NCI-H82 treated with DMSO at 0.1 percent for 48 hours (cell line): ENCODE measurements around the gene CHP2.
A peak's percentile ranks its signal among the peaks of the same experiment; 100 is the strongest.
"Not testable (repeated sequence)": the region's sequence is repeated elsewhere in the genome, so short reads cannot be mapped to it uniquely, and the experiment has no call there.

Experiments
- DNase-seq: peaks from one replicate; lab custom pipeline; 2025; ENCODE audit not compliant: unreplicated experiment; lab: John Stamatoyannopoulos, UW

Gene CHP2

DNA sequence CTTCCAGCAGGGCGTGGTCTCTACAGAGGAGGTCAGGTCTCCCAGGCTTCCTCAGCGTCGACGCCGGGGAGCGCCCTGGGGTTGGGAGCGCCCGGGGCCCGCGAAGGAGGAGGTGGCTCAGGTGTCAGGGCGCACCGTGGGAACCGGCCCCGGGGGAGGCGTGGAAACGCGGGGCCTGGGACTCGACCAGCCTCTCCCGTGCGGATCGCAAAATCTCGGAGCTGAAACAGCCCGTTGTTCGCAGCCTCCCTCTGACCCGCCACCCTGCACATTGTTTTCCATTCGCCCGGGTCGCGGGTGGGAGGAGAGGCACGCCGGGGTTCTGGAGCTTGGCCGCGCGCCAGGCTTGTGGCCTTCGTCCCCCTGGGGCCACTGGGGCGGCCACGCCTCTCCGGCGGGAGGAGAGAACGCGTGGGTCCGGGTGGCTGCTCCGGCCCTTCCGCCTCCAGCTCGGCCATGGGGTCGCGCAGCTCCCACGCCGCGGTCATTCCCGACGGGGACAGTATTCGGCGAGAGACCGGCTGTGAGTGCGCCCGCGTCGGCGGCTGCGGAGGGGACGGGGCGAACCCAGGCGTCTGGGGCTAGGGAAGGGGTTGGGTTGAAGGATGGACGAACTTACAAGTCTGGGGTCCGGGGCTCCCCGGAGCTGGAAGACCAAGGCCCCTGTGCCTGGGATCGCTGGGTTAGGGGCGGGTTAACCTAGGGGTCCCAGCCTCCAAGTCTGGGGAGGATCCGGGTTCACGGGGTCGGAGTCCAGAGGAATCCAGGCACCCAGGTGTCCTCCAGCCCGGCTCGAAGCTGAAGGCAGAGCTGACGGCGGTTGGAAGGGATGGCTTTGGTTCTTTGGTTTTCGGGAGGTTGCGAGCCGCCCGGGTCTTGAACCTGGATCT is at the start of gene CHP2:
Gene CHP2, plus strand, starts transcription at position 433 of the 890 bp plus-strand sequence. Its CDS starts 24 bp downstream, at position 457.
- DNase-seq: no peak

DNA sequence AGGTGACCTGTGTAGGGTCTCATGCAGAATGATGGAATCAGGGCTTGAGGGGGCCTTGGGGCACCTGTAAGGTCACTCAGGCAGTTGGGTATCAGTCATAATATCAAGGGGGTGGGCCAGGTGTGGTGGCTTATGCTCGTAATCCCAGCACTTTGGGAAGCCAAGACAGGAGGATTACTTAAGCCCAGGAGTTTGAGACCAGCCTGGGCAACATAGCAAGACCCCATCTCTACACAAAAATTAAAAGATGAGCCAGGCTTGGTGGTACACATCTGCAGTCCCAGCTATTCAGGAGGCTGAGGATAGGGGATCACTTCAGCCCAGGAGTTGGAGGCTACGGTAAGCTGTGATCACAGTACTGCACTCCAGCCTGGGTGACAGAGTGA is 49.3 kb upstream of the CHP2 start:
- no peak for DNase-seq

DNA sequence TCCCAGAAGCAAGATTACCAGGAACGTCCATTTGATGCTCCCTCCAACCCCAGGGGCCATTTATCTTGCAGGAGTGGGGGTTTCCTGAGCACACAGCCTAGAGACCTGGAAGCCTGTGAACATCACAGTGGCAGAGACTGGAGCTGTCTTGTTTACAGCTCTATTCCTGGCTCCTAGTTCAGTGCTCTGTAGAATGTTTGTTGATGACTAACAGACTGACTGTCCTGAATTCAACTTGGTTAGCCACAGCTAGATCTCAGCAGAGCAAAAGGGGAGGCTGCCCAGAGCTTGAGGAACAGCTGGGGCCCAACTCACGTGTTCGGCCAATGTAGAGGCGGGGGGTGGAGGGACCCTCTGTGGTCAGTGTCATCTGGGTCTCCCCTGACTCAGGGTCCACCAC is 48.4 kb upstream of the CHP2 start:
- no peak for DNase-seq

DNA sequence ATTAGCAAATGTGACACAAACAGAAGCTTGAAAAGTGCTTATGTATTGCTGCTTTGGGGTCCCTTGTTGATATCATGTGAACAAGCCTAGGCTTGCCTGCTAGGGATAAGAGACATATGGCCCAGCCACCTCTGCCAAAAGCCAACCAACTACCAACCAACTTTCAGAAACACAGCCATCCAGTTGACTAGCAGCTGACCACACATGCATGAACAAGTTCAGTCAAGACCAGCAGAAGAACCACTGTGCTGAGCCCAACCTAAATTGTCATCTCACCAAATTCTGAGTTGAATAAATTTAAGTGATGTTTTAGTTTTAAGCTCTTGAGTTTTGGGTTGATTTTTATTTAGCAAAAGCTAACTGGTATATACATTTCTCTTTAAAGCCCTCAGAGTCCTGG is 45.3 kb upstream of the CHP2 start:
- no peak for DNase-seq

DNA sequence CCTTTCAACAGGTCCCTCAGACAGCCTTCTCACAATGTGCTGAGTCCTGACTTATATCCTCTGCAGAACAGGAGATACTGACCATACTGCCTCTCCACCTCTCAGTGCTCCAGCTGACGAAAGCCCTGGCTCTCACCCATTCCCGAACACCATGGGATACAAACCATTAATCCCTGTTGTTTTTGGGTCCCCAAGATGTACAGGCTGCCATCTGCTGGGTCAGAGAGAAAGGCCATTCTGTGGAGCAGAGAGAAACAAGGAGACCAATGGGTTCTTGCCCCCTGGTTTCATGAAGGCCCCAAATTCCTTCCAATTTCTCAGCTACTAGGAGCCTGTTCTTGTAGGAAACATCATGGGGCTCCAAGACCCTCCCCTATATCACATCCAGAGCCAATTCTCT is 44.8 kb upstream of the CHP2 start:
- DNase-seq: no peak

DNA sequence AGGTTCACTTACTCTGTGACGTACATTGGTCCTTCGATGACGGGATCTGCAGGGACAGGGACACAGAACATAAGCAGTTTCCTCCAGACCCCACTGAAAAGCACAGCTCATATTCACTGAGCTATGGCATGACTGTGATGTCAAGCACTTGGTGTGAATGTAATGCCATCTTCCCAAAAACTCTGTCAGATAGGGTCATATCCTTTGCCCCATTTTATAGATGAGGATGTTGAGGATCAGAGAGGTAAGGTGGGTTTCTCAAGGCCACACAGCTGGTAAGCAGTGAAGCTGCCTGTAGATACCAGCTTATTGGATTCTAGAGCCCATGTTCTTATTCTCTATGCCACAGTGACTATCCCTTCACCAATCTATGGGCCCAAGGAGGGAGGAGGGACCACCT is 44.3 kb upstream of the CHP2 start:
- DNase-seq: no peak

DNA sequence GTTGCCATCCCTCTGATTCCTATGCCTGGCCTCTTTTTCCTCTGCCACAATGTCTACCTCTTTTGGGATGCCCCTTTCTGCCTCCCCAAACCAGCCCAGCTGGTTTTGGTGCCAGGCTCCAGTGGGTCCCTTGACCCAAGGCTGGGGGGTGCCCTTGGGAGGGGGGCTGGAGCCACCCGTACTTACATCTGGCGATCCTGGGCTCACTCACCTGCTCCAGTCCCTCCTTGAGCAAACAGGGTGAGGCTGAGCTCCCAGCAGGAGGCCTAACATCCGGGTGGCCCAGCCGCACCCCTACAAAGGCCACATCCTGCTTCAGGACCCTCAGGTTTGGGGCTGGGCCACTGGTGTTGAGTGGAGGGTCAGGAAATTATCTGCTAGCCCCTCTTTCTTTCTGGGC is 43.0 kb upstream of the CHP2 start:
- DNase-seq: no peak

DNA sequence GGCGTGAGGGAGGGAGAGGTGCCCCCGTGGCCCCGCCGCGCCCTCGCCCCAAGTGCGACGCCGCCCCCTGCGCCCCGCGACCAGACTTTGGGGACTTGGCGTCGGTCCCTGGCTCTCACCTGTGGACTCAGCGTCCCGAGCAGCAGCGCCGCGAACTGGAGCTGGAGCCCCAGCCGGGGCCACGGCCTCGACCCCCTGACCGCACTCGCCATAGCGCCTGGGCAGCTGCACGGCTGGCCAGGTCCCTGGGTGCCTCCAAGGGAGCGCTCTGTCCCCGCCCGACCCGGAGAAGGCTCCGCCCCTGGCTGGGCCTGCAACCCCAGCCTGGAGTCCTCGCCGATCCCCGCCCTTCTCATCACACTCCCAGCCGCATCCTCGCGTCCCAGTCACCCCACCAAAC is 41.9 kb upstream of the CHP2 start, which contains the start of gene ERN2:
Gene ERN2, minus strand, starts transcription at position 247 of the 400 bp plus-strand sequence. Its CDS starts 35 bp downstream, at position 212.
- DNase-seq: no peak

DNA sequence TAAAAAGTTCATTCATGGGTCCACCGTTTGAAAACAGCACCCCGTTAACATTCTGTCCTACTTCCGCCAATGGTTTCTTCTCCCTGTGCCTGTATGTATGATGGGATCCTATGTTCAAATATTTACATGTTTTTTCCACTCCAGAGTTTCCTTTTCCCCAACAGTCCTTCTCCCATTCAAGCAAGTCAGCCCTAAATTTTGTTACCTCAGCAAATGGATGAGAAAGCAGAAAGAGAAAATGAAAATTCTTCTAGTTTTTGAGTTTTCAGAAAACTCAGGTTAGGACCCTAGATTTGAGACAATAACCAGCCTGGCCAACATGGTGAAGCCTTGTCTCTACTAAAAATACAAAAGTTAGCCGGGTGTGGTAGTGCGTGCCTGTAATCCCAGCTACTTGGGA is 38.3 kb upstream of the CHP2 start:
- no peak for DNase-seq

DNA sequence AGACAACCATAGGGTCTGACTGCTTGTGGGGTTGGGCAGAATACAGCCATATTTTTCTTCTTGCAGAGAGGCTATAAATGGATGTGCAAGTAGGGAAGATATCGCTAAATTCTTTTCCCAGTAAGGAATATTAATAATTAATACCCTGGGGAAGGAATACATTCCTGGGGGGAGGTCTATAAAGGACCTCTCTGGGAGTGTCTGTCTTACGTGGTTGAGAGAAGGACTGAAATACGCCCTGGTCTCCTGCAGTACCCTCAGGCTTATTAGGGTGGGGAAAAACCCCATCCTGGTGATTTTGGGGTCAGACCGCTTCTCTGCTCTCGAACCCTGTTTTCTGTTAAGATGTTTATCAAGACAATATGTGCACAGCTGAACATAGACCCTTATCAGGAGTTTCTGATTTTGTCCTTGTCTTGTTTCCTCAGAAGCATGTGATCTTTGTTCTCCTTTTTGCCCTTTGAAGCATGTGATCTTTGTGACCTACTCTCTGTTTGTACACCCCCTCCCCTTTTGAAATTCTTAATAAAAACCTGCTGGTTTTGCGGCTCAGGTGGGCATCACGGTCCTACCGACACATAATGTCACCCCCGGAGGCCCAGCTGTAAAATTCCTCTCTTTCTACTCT is 32.1 kb upstream of the CHP2 start:
- not testable (repeated sequence) for DNase-seq

DNA sequence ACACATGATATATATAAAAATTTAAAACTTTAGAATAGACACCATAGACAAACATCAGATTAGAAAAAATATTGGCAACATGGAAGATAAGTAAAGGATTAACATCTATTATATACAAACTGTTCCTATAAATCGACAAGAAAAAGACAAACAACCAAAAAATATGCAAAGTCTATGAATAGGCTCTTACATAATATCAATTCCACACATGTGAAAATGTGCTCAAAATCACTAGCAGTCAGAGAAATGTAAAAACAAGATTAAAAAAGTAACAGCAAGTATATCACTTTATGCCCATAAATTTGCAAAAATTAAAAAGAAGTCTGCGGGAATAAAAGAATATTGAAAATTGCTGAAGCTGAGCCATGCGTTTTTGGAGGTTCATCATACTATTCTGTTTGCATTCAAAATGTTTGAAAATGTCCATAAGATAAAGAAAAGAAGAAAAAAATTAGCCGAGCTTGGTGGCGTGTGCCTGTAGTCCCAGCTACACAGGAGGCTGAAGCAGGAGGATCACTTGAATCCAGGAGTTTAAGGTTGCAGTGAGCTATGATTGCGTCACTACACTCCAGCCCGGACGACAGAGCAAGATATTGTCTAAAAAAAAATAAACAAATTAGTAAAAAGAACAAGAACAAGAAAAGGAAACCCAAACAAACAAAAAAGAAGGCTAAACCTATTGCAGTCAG is 30.6 kb upstream of the CHP2 start:
- DNase-seq: no peak

DNA sequence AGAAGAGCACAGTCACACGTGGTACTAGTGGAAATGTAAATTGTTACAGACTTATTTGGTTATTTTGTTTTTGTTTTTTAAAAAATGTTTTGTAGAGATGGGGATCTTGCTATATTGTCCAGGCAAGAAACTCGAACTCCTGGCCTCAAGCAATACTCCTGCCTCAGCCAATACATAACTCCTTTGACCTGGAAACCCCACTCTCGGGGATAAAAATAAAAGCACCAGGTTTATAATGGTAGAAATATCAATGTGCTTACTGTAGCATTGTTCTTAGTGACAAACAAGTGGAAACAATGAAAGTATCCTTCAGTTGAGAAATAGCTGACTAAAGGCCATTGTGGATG is 30.1 kb upstream of the CHP2 start:
- no peak for DNase-seq

DNA sequence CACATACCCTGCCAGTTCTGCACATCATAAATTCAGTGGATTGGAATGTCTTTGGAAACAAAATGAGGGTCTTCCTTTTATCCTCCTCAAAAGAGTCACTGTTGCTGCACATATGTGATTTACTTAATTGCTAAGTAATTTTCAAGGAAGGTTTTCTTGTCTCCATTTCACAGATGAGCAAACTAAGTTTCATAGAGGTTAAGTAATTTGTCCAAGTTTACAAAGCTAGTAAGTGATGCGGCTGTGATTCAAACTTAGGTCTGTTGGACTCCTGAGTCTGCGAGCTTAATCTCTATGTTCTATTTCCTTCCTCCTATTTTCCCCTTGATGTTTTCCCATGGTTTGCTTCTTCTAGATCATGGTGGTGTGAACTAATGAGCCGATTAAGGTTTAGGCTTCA is 28.1 kb upstream of the CHP2 start:
- DNase-seq: no peak

DNA sequence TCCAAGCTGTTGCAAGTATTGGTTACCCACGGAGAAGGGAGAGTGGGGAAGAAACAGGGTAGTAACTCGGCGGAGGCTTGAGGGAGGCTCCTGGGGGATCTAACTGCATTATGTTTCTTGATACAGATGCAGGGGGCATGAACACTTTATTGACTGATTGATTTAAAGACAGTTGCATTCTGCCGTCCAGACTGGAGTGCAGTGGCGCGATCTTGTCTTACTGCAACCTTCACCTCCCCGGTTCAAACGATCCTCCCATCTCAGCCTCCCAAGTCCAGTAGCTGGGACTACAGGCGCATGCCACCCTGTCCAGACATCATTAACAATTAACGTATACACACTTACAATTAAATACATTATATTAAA is 26.7 kb upstream of the CHP2 start:
- no peak for DNase-seq

DNA sequence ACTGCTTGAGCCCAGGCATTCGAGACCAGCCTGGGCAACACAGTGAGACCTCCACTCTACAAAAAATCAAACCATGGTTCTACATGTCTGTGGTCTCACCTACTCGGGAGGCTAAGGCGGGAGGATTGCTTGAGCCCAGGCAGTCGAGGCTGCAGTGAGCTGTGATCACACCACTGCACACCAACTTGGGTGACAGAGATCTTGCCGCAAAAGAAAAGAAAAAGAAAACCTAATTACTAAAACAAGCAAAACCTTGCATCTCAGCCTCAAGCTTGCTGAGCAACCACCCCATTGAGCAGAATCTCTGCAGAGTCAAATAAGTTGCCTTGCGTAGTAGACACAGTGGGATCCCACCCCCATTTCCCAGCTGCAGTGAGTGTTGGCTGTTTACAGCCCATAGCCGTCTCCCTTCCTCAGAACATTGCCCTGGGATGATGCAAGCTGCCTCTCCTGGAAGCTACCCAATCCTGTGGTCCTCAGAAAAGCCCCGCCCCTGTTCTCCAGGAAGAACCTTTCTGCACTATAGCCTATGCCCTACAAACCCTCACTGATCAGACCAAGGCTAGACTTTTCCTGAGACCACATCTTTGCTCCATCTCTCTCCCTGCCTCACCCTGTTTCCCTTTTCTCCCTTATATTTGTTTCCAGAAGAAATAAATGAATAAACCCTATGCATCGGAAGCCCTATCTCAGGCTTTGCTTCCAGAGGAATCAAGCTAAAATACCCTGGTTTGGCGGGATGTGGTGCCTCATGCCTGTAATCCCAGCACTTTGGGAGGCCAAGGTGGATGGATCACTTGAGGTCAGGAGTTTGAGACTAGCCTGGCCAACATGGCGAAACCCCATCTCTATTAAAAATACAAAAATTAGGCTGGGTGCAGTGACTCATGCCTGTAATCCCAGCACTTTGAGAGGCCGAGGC is 25.1 kb upstream of the CHP2 start:
- peak; percentile 10 for DNase-seq

DNA sequence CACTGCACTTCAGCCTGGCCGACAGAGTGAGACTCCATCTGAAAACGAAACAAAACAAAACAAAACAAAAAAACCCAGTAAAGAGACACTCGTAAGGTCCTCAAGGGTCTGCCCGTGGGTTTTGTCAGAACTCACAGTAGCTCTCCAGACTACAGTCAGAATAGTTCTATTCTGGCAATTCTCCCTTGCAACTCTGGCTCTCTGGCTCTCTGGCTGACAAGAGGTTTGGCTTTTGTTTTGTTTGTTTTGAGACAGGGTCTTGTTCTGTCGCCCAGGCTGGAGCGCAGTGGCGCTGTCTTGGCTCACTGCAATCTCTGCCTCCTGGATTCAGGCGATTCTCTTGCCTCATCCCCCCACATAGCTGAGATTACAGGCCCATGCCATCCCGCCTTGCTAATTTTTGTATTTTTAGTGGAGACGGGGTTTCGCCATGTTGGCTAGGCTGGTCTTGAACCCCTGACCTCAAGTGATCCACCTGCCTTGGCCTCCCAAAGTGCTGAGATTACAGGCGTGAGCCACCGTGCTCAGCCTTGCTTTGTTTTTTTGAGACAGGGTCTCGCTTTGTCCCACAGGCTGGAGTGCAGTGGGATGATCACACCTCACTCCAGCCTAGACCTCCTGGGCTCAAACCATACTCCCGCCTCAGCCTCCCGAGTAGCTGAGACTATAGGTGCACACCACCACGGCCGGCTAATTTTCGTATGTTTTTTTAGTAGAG is 20.5 kb upstream of the CHP2 start:
- DNase-seq: no peak

DNA sequence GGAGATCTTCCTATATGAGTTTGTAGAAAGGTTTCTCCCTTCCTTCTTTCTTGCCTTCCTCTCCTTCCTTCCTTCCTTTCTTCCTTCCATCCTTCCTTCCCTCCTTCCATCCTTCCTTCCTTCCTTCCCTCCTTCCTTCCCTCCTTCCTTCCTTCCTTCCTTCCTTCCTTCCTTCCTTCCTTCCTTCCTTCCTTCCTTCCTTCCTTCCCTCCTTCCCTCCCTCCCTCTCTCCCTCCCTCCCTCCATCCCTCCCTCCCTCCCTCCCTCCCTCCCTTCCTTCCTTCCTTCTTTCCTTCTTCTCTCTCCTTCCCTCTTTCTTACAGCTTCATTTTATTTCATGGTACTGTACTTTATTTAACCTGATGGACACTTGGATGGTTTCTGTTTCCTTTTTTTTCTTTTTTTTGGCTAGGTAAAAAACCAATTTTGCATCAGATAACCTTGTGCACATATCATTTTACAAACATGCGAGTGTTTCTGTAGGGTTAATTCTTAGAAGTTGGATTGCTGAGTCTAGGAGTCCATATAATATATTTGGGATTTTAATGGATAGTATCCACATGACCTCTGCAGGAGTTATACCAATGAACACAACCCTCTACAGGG is 17.3 kb upstream of the CHP2 start:
- not testable (repeated sequence) for DNase-seq

DNA sequence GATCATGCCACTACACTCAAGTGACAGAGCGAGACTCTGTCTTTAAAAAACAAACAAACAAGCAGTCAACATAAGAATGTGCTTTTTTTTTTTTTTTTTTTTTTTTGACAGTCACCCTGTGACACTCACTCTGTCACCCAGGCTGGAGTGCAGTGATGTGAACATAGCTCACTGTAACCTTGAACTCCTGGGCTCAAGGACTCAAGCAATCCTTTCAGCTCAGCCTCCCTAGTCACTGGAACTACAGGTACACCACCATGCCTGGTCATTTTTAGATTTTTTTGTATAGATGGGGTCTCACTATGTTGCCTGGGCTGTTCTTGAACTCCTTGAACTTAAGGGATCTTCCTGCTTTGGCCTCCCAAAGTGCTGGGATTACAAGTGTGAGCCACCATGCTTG is 15.3 kb upstream of the CHP2 start:
- DNase-seq: no peak

DNA sequence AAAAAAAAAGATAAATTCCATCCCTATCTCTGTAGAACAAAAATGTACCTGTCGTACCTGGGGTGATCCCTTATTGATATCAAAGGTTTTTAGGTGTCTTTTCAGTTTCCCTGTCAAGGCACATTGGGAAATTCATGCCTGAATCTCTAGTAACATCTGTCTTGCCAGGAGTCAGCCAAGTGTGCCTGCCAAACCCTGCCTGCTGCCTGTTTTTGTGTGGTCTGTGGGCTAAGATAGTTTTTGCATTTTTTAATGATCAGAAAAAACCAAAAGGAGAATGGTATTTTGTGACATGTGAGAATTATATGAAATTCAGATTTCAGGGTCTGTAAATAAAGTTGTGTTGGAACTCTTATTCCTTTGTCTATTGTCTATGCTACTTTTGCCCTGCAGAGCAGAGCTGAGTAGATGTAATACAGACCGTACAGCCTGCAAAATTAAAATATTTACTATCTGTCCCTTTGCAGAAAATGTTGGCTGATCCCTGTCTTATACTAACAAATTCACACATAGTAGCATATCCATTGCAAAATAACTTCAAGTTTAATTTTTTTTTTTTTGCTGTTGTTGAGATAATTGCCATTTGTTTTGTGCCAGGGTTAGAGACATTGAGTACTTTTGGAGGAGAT is 13.0 kb upstream of the CHP2 start:
- no peak for DNase-seq

DNA sequence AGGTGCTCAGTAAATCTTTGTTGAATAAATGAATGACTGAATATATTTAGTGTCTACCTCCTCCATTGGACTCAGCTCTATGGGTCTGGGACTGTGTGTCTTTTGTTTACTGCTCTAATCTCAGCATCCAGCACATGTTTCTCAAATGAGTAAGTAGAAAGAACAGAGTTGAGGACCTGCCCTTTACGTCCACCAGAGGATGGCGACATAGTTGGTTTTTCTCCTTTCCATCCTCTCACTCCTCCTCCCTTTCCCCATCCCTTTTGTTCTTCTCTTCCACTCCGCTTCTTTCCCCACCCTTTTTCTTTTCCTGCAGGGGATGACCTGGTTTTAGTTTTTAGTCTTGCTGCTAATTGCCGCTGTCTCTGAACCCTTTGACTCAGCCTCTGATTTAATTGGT is 12.1 kb upstream of the CHP2 start:
- no peak for DNase-seq
